GM19455 (cell line): ENCODE measurements around the gene AGMAT.

Experiments used
- ATAC-seq: cut with Tn5 transposase; IDR thresholded peaks from one replicate; pipeline ENCODE4 v1.9.1; 2021; ENCODE audit not compliant: unreplicated experiment

AGMAT gene, protein sequence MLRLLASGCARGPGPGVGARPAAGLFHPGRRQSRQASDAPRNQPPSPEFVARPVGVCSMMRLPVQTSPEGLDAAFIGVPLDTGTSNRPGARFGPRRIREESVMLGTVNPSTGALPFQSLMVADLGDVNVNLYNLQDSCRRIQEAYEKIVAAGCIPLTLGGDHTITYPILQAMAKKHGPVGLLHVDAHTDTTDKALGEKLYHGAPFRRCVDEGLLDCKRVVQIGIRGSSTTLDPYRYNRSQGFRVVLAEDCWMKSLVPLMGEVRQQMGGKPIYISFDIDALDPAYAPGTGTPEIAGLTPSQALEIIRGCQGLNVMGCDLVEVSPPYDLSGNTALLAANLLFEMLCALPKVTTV

GRCh38 chr1:15584489-15585363, at the start of gene AGMAT:
Gene AGMAT, minus strand, starts transcription at chr1:15585051. Its CDS starts 84 bp downstream, at chr1:15584967.
- ATAC-seq: peak; percentile 62

GRCh38 chr1:15633756-15634420, 49.0 kb upstream of the AGMAT start:
- ATAC-seq: no peak

- ATAC-seq: peak; percentile 21
Measured at GRCh38 chr1:15628003-15628402, 43.2 kb upstream of the AGMAT start.

DNA sequence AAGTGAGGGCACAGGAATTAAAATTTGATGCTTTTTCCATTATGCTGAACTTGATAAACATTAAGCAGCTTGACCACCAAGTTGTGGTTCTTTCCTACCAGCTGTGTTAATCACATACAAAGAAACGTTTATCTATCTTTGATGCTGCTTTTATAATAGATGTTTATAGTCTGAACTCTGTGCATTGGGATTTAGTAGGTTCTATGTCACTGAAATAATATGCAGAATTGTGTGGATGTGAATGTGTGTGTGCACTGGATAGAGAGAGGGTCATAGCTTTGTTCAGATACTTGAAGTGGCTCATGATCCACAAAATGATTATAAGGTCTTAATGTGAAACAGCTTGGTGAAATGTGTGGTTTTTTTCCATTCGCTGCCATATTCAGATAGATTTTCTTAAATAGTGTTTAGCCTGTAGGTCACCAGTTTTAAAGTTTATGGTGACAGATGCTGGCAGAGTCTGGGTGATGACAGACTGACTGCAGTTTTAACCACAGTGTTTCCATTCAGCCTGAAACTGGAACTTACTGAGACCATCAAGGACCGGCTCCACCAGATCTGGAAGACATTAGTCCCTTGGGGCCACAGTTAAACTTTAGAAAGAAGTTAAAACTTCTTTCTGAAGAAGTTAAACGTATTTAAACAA, 42.6 kb upstream of the AGMAT start:
- ATAC-seq: peak; percentile 86

GRCh38 chr1:15626269-15626950, 41.6 kb upstream of the AGMAT start:
- ATAC-seq: no peak

DNA sequence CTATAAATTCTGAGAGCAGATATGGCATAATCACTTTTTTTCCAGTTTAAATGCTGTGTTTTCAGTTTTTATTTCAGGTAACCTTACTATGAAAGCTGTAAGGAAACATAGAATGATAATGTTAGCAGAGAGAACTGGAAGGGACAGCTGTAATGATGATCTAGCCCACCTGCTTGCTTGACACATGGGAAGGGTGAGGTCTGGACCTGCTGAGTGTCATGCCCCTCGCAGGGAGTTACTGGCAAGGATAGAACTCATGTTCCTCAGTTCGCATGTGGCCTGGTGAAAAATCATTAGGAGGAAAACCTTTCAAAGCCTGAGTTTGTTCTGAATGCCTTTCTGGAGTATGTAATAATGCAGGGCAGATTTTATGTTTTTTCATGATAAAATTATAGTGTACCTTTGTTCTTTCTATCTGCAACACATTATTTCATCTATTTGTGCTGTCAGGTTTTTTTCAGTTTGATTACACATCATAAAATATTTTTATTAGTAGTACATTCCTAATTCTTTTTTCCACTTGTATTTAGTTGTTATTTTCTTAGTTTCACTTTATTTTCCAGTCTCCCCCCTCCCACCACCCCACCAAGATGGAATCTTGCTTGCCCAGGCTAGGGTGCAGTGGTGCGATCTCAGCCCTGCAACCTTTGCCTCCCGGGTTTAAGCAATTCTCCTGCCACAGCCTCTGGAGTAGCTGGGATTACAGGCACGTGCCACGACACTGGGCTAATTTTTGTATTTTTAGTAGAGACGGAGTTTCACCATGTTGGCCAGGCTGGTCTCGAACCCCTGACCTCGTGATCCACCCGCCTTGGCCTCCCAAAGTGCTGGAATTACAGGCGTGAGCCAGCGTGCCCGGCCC, 40.4 kb upstream of the AGMAT start:
- ATAC-seq: no peak

DNA sequence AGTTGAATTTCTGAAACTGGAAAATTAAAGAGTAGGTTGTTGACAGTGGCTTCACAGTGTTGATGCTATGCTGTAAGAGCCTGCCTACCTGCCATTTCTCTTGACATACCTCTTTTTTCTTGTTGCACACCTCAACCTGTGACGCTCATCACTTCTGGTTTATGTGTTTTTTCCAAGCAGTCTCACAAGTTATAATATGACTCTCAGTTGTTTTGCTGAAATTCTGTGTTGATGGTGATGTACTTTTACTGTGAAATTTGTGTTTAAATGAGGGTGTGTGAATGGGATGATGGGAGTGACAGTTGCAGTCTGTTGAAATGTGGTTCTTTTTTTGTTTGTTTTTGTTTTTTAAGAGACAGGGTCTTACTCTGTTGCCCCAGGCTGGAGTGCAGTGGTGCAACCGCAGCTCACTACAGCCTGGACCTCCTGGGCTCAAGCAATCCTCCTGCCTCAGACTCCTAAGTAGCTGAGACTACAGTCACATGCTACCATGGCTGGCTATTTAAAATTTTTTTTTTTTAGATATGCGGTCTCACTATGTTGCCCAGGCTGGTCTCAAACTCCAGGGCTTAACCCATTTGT, 39.4 kb upstream of the AGMAT start:
- no peak for ATAC-seq

- no peak for ATAC-seq
Measured at GRCh38 chr1:15623435-15623834, 38.6 kb upstream of the AGMAT start.

- no peak for ATAC-seq
Measured at GRCh38 chr1:15622712-15623373, 38.0 kb upstream of the AGMAT start.

GRCh38 chr1:15621975-15622374, 37.1 kb upstream of the AGMAT start:
- ATAC-seq: no peak

DNA sequence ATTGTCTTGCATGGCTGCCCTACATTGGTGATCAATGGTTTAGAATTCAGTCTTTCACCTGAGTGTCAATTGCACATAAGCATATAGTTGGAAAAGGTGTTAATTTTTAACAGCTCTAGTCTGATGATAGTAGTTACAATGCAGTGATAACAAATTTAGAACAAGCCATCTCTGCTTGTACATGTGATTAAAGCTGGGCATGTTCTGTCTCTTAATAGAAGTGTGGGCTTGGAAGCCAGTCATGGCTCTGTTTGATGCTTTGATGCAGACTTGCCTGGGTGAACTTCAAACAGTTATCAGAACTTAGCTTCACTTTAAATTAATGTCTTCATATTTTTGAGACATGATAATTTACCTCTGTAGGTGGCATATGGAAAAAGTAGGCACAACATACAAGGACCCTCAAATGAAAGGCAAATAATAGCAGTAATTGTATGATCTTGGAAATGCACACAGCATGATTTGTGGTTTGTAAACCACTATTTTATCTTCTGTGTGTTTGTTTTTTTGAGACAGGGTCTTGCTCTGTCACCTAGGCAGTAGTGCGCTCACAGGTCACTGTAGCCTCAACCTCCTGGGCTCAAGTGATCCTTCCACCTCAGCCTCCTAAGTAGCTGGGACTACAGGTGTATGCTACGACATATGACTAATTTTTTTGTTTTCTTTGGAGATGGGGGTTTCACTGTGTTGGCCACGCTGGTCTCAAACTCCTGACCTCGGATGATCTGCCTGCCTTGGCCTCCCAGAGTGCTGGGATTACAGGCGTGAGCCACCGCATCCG, 36.2 kb upstream of the AGMAT start:
- ATAC-seq: no peak

DNA sequence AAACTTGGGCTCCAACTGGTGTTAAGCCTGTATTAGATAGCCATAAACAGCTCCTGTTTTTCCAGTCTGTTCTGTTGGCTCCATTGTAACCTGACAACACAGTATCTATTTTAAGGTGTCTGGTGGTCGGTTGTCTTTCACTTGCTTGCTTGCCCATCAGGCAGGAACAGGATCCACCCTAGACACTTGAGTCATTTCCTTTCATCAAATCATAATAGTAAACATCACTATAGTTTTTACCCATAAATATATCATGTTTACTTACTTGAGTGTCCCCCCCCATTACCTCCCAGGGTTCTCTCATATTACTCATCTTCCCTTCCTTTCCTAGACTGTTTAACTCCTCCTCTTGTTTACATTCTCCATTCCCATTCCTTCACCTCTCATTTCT, 35.3 kb upstream of the AGMAT start:
- no peak for ATAC-seq

- ATAC-seq: peak; percentile 2
Measured at GRCh38 chr1:15618655-15619525, 34.0 kb upstream of the AGMAT start.

DNA sequence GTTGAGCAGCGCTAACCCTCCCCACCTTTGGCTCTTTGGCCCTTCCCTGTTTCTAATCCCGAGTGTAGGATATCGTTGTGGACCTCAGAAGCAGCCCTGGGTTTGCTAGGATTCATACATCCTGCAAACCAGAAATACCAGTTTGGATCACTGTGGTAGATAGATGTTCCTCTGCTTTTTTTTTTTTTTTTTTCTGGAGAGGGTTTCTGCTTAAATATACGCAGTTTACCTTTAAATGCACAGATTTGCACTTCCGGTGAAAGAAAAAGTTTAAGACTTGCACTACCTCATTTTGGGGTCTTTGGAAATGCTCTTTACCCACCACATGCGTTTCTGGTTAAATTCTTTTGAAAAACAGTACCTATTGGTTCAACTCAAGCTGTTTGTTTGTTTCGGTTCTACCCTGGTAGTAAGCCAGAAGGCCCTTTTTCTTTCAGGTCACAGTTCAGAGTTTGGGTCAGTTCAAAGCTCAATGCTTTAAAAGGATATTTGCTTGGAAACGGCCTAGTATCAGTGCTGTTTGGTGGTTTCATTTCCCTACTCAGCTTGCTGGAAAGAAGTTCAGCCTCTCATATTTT, 33.3 kb upstream of the AGMAT start:
- peak; percentile 34 for ATAC-seq

DNA sequence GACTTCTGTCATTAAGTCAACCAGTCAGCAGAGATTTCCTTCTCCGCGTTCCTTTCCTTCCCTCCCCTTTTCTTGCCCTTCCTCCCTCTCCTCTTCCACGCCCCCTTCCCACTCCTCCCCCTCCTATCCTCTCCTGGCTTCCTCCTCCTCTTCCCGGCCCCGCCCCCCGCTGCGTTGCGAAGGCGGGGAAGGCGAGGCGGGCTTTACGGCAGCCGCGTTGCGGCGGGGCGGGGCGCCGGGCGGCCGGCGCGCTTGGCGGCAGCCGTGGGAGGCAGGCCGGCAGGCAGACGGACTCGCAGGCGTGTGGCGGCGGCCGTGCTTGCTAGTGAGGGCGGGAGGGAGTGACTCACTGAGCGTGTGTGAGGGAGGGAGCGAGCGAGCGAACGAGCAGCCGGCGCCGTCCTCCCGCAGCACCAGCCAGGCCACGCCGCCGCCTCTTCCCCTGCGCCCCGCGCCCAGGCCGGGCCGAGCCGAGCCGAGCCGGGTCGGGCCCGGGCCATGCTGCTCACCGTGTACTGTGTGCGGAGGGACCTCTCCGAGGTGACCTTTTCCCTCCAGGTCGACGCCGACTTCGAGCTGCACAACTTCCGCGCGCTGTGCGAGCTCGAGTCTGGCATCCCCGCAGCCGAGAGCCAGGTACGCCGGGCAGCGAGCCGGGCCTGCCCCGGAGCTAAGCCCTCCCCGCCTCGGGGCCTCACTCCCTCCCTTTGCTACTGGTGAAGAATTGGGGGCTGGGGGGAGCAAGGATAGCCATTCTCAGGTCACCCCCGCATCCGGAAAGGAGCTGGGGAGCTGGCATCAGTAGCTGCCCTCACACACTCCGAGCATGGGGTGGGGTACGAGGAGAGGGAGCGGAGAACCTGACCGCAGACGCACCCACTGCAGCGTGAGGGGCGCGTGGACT, 32.6 kb upstream of the AGMAT start, which contains the start of gene DDI2:
Gene DDI2, plus strand, starts transcription at position 286 of the 904 bp plus-strand sequence. Its CDS starts 213 bp downstream, at position 499.
- peak; percentile 70 for ATAC-seq
